Body of pancreas (tissue), 4 donors: ENCODE results near the gene ZFYVE9.

Experiments
- POLR2A ChIP-seq, 3 donors: fragments of 450-650 bp; IDR thresholded peaks; one replicate each; pipeline ENCODE4 v1.6.1; 2016; ENCODE audit warnings: antibody characterized with exemption in 3 of 3, mild to moderate bottlenecking in 2 of 3
- TF ChIP-seq, protein P1 (sequence below), 7 experiments: fragments of 450-650 bp in 4 of 7; fragments of 200-600 bp in 3 of 7; sonication (generic) in 3 of 7; IDR thresholded peaks; one replicate each; pipeline ENCODE4 v1.5.1; 2016 to 2019; ENCODE audit warnings: antibody characterized with exemption in 7 of 7

DNA sequence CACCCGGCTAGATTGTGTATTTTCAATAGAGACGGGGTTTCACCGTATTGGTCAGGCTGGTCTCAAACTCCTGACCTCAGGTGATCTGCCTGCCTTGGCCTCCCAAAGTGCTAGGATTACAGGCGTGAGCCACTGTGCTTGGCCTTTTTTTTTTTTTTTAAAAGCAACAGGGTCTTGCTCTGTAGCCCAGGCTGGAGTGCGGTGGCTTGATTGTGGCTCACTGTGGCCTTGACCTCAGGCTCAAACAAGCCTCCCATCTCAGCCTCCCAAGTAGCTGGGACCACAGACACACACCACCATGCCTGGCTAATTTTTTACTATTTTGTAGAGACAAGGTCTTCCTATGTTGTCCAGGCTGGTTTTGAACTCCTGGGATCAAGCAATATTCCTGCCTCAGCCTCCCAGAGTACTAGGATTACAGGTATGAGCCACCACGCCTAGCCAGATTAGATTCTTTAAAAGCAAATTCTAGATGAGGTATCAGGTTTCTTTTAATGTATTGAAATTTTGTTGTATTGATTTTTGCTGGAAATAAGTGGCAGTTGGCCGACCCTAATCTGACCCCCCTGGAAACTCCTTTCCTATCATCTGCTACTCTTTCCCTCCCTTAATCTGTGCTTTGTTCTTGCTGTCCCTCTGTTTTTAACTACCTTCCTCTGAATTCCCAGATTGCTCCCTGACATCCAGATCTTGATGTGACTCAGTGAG lies 26.6 kb downstream of the ZFYVE9 start:
- TF ChIP-seq, protein P1, sequence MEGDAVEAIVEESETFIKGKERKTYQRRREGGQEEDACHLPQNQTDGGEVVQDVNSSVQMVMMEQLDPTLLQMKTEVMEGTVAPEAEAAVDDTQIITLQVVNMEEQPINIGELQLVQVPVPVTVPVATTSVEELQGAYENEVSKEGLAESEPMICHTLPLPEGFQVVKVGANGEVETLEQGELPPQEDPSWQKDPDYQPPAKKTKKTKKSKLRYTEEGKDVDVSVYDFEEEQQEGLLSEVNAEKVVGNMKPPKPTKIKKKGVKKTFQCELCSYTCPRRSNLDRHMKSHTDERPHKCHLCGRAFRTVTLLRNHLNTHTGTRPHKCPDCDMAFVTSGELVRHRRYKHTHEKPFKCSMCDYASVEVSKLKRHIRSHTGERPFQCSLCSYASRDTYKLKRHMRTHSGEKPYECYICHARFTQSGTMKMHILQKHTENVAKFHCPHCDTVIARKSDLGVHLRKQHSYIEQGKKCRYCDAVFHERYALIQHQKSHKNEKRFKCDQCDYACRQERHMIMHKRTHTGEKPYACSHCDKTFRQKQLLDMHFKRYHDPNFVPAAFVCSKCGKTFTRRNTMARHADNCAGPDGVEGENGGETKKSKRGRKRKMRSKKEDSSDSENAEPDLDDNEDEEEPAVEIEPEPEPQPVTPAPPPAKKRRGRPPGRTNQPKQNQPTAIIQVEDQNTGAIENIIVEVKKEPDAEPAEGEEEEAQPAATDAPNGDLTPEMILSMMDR (IDR thresholded peaks at IDR 0.05) = no peak
- TF ChIP-seq POLR2A (IDR thresholded peaks at IDR 0.05) = no peak
